ENCODE measurements around the gene ZNF117. TPM values are rescaled to one million over a fixed set of nuclear protein-coding genes. Genes with fewer than 3 reads are reported as not detected.
A peak's percentile ranks its signal among the peaks of the same experiment; 100 is the strongest.
"Not testable (repeated sequence)": the region's sequence is repeated elsewhere in the genome, so short reads cannot be mapped to it uniquely, and the experiment has no call there.

The ZNF117 gene
- polyA plus RNA-seq (ENCODE audit: insufficient read length in 3 of 3): 10 to 100 TPM; 24.9 to 58.9 (median 58.3) TPM
- long read RNA-seq, donor 1, partial matches to known transcripts: 5 of 6 reads
- long read RNA-seq, donor 1, other reads (novel, unspliced or antisense): 0 of 6 reads
- long read RNA-seq, donor 2, full-length matches to known transcripts: 2 of 2 reads
- long read RNA-seq, donor 2, partial matches to known transcripts: 0 of 2 reads
- long read RNA-seq, donor 2, other reads (novel, unspliced or antisense): 0 of 2 reads
- long read RNA-seq, donor 3, full-length matches to known transcripts: 3 of 3 reads
- long read RNA-seq, donor 3, partial matches to known transcripts: 0 of 3 reads
- long read RNA-seq, donor 3, other reads (novel, unspliced or antisense): 0 of 3 reads
- long read RNA-seq, donor 4, full-length matches to known transcripts: 2 of 2 reads
- long read RNA-seq, donor 4, partial matches to known transcripts: 0 of 2 reads
- long read RNA-seq, donor 4, other reads (novel, unspliced or antisense): 0 of 2 reads
- long read RNA-seq, donor 5, partial matches to known transcripts: 0 of 1 reads
- long read RNA-seq, donor 5, other reads (novel, unspliced or antisense): 0 of 1 reads
- long read RNA-seq, donor 6, full-length matches to known transcripts: 5 of 5 reads
- long read RNA-seq, donor 6, partial matches to known transcripts: 0 of 5 reads
- long read RNA-seq, donor 6, other reads (novel, unspliced or antisense): 0 of 5 reads
- long read RNA-seq, donor 7, full-length matches to known transcripts: 3 of 3 reads
- long read RNA-seq, donor 7, partial matches to known transcripts: 0 of 3 reads
- long read RNA-seq, donor 7, other reads (novel, unspliced or antisense): 0 of 3 reads
- long read RNA-seq, donor 8, full-length matches to known transcripts: 3 of 3 reads
- long read RNA-seq, donor 8, partial matches to known transcripts: 0 of 3 reads
- long read RNA-seq, donor 8, other reads (novel, unspliced or antisense): 0 of 3 reads
- long read RNA-seq, donor 9, partial matches to known transcripts: 0 of 2 reads
- long read RNA-seq, donor 9, other reads (novel, unspliced or antisense): 0 of 2 reads
- long read RNA-seq, donor 10, full-length matches to known transcripts: 8 of 8 reads
- long read RNA-seq, donor 10, partial matches to known transcripts: 0 of 8 reads
- long read RNA-seq, donor 10, other reads (novel, unspliced or antisense): 0 of 8 reads
- long read RNA-seq, donor 11, full-length matches to known transcripts: 3 of 3 reads
- long read RNA-seq, donor 11, partial matches to known transcripts: 0 of 3 reads
- long read RNA-seq, donor 11, other reads (novel, unspliced or antisense): 0 of 3 reads
- long read RNA-seq, donor 12, full-length matches to known transcripts: 15 of 25 reads
- long read RNA-seq, donor 12, partial matches to known transcripts: 10 of 25 reads
- long read RNA-seq, donor 12, other reads (novel, unspliced or antisense): 0 of 25 reads
- long read RNA-seq, donor 13, full-length matches to known transcripts: 4 of 12 reads
- long read RNA-seq, donor 13, partial matches to known transcripts: 8 of 12 reads
- long read RNA-seq, donor 13, other reads (novel, unspliced or antisense): 0 of 12 reads
- long read RNA-seq, donor 14, full-length matches to known transcripts: 4 of 4 reads
- long read RNA-seq, donor 14, partial matches to known transcripts: 0 of 4 reads
- long read RNA-seq, donor 14, other reads (novel, unspliced or antisense): 0 of 4 reads
- long read RNA-seq, donor 15, full-length matches to known transcripts: 4 of 9 reads
- long read RNA-seq, donor 15, partial matches to known transcripts: 5 of 9 reads
- long read RNA-seq, donor 15, other reads (novel, unspliced or antisense): 0 of 9 reads
- long read RNA-seq, donor 16, full-length matches to known transcripts: 3 of 9 reads
- long read RNA-seq, donor 16, partial matches to known transcripts: 6 of 9 reads
- long read RNA-seq, donor 16, other reads (novel, unspliced or antisense): 0 of 9 reads

GRCh38 chr7:64990936-64991335, at the start of gene ZNF117:
Gene ZNF117, minus strand, starts transcription at chr7:64991036.
- no peak for DNase-seq

- DNase-seq: peak; percentile 38
Observed at GRCh38 chr7:65038767-65039166, 47.9 kb upstream of the ZNF117 start.

- DNase-seq: peak; percentile 93
Observed at GRCh38 chr7:65037740-65038688, 47.2 kb upstream of the ZNF117 start.

- not testable (repeated sequence) for DNase-seq
Observed at GRCh38 chr7:65036526-65036925, 45.7 kb upstream of the ZNF117 start.

GRCh38 chr7:65035469-65035868, 44.6 kb upstream of the ZNF117 start:
- DNase-seq: not testable (repeated sequence)

- DNase-seq: not testable (repeated sequence)
Observed at GRCh38 chr7:65034120-65034782, 43.4 kb upstream of the ZNF117 start.

GRCh38 chr7:65033391-65033790, 42.6 kb upstream of the ZNF117 start:
- not testable (repeated sequence) for DNase-seq

- not testable (repeated sequence) for DNase-seq
Observed at GRCh38 chr7:65025023-65025422, 34.2 kb upstream of the ZNF117 start.

- not testable (repeated sequence) for DNase-seq
Observed at GRCh38 chr7:65020978-65021377, 30.1 kb upstream of the ZNF117 start.

- DNase-seq: not testable (repeated sequence)
Observed at GRCh38 chr7:65009881-65010280, 19.0 kb upstream of the ZNF117 start.

- DNase-seq: not testable (repeated sequence)
Observed at GRCh38 chr7:65009394-65009793, 18.6 kb upstream of the ZNF117 start.

GRCh38 chr7:65007036-65007435, 16.2 kb upstream of the ZNF117 start:
- not testable (repeated sequence) for DNase-seq

- DNase-seq: peak; percentile 95
Observed at GRCh38 chr7:65006094-65006992, 15.5 kb upstream of the ZNF117 start, which contains the start of gene ERV3-1. Gene ERV3-1, minus strand, starts transcription at chr7:65006687. Its CDS starts 13,661 bp downstream, at chr7:64993026.

GRCh38 chr7:65004575-65004974, 13.7 kb upstream of the ZNF117 start:
- no peak for DNase-seq

- DNase-seq: no peak
Observed at GRCh38 chr7:65002972-65003585, 12.2 kb upstream of the ZNF117 start.

- no peak for DNase-seq
Observed at GRCh38 chr7:65001291-65001814, 10.5 kb upstream of the ZNF117 start.
